Measurements from ENCODE around the gene TYW1B. TPM values are rescaled to one million over a fixed set of nuclear protein-coding genes. Genes with fewer than 3 reads are reported as not detected.
A peak's percentile ranks its signal among the peaks of the same experiment; 100 is the strongest.
"Not testable (repeated sequence)": the region's sequence is repeated elsewhere in the genome, so short reads cannot be mapped to it uniquely, and the experiment has no call there.

TYW1B gene
- total RNA-seq, 4 donors from 2014 or later, result 1.7 to 4.5 (median 3.2) TPM

GRCh38 chr7:72830567-72830966 lies 2.6 kb upstream of the TYW1B start:
- H3K4me3 ChIP-seq, result peak overlapping the region; percentile 60 to 73
- H3K27ac ChIP-seq, result peak overlapping the region; percentile 95 to 99 (median 98)
- H3K36me3 ChIP-seq, result peaks cover 0 to 47% of the 10 kb centered on the region in 2 donors
- H3K4me1 ChIP-seq, result peaks cover 6 to 38% (median 17%) of the 10 kb centered on the region in 3 donors
- ATAC-seq, H3K27me3 ChIP-seq, H3K9me3 ChIP-seq: not testable (repeated sequence)
- 17 to 22% methylated on average over 3 to 5 of the region's 5 CpGs for WGBS, 2 donors (ENCODE audit: low coverage in 1 of 2)

- 0% methylated on average over 4 to 7 of the region's 29 CpGs for WGBS, 2 donors (ENCODE audit: low coverage in 1 of 2)
Observed at GRCh38 chr7:72829687-72830354, 1.8 kb upstream of the TYW1B start.

GRCh38 chr7:72829291-72829686 lies 1.3 kb upstream of the TYW1B start:
- H3K4me1 ChIP-seq, result peaks cover 6 to 40% (median 17%) of the 10 kb centered on the region in 3 donors
- TF ChIP-seq POLR2A (IDR thresholded peaks at IDR 0.05) (peak; percentile 99), POLR2AphosphoS5 (IDR thresholded peaks at IDR 0.05) (peak; percentile 100)

More at GRCh38 chr7:72829687-72830354, 1.8 kb upstream of the TYW1B start:
- TF ChIP-seq POLR2AphosphoS5 (IDR thresholded peaks at IDR 0.05) (peak; percentile 96), POLR2A (IDR thresholded peaks at IDR 0.05) (peak; percentile 48 to 56), CTCF (IDR thresholded peaks at IDR 0.05) (peak in 3 of 4 experiments; percentile 15 to 43 (median 15))
- ATAC-seq, result peak; percentile 69
- H3K4me1 ChIP-seq, result peaks cover 6 to 38% (median 17%) of the 10 kb centered on the region in 3 donors
- H3K36me3 ChIP-seq, result peaks cover 0 to 39% of the 10 kb centered on the region in 2 donors
- H3K9me3 ChIP-seq, H3K27me3 ChIP-seq: not testable (repeated sequence)
- peak overlapping the region; percentile 60 to 73 for H3K4me3 ChIP-seq
- peak overlapping the region; percentile 95 to 99 (median 98) for H3K27ac ChIP-seq

GRCh38 chr7:72823765-72824732 lies 4.0 kb downstream of the TYW1B start:
- peak overlapping the region in 2 of 4 donors; percentile 19 to 46 for H3K27ac ChIP-seq
- peak; percentile 10 to 49 (median 16) for TF ChIP-seq CTCF (IDR thresholded peaks at IDR 0.05)
- H3K36me3 ChIP-seq, H3K4me3 ChIP-seq, ATAC-seq, H3K27me3 ChIP-seq, H3K9me3 ChIP-seq: not testable (repeated sequence)
- WGBS, 2 donors (ENCODE audit: low coverage in 1 of 2), result 54 to 55% methylated on average over 5 to 9 of the region's 11 CpGs
- peaks cover 0 to 19% (median 4%) of the 10 kb centered on the region in 3 donors for H3K4me1 ChIP-seq

More at GRCh38 chr7:72829291-72829686, 1.3 kb upstream of the TYW1B start:
- H3K27ac ChIP-seq, result peak overlapping the region; percentile 95 to 99 (median 98)
- H3K9me3 ChIP-seq, H3K27me3 ChIP-seq: not testable (repeated sequence)
- 0 to 1% methylated on average over 3 to 7 of the region's 36 CpGs for WGBS, 2 donors (ENCODE audit: low coverage in 1 of 2)
- H3K36me3 ChIP-seq, result peaks cover 0 to 34% of the 10 kb centered on the region in 2 donors
- peak; percentile 82 for ATAC-seq
- peak overlapping the region; percentile 60 to 73 for H3K4me3 ChIP-seq

GRCh38 chr7:72822497-72822896 lies 5.5 kb downstream of the TYW1B start:
- H3K4me3 ChIP-seq, H3K27ac ChIP-seq, H3K9me3 ChIP-seq, ATAC-seq, H3K27me3 ChIP-seq, H3K36me3 ChIP-seq: not testable (repeated sequence)
- WGBS, 2 donors (ENCODE audit: low coverage in 1 of 2), result 93 to 96% methylated on average over 2 to 3 of the region's 3 CpGs
- peaks cover 0 to 18% (median 4%) of the 10 kb centered on the region in 3 donors for H3K4me1 ChIP-seq

GRCh38 chr7:72818663-72819361 lies 9.2 kb downstream of the TYW1B start:
- H3K27ac ChIP-seq, H3K4me1 ChIP-seq, H3K4me3 ChIP-seq, H3K27me3 ChIP-seq, H3K9me3 ChIP-seq, ATAC-seq: not testable (repeated sequence)
- peaks cover 0 to 12% of the 10 kb centered on the region in 2 donors for H3K36me3 ChIP-seq
- 91 to 95% methylated on average over 8 to 10 of the region's 10 CpGs for WGBS, 2 donors (ENCODE audit: low coverage in 1 of 2)

GRCh38 chr7:72817661-72818060 lies 10.3 kb downstream of the TYW1B start:
- not testable (repeated sequence) for H3K27ac ChIP-seq, H3K4me1 ChIP-seq, H3K27me3 ChIP-seq, H3K4me3 ChIP-seq, H3K9me3 ChIP-seq, ATAC-seq
- peaks cover 0 to 23% of the 10 kb centered on the region in 2 donors for H3K36me3 ChIP-seq
- 100% methylated on average over 1 of the region's 1 CpG for WGBS, 2 donors (ENCODE audit: low coverage in 1 of 2)

- H3K4me3 ChIP-seq, H3K27me3 ChIP-seq, ATAC-seq, H3K27ac ChIP-seq, H3K9me3 ChIP-seq, H3K4me1 ChIP-seq: not testable (repeated sequence)
- WGBS, 2 donors (ENCODE audit: low coverage in 1 of 2), result 78 to 83% methylated on average over 3 to 4 of the region's 9 CpGs
- H3K36me3 ChIP-seq, result peaks cover 0 to 29% of the 10 kb centered on the region in 2 donors
Observed at GRCh38 chr7:72816370-72817157, 11.4 kb downstream of the TYW1B start.

GRCh38 chr7:72810437-72810836 lies 17.6 kb downstream of the TYW1B start:
- not testable (repeated sequence) for H3K27ac ChIP-seq, H3K4me3 ChIP-seq, H3K27me3 ChIP-seq, H3K9me3 ChIP-seq, ATAC-seq, H3K4me1 ChIP-seq
- 80 to 100% methylated on average over 4 to 5 of the region's 7 CpGs for WGBS, 2 donors (ENCODE audit: low coverage in 1 of 2)
- H3K36me3 ChIP-seq, result peaks cover 0 to 66% of the 10 kb centered on the region in 2 donors

Data from gastroesophageal sphincter (tissue), 4 donors.